Gastrocnemius medialis (tissue), 4 donors: ENCODE results near the gene SNAP25.

Source experiments
- CTCF ChIP-seq, 5 experiments: fragments of 450-650 bp in 3 of 5; fragments of 200-600 bp in 2 of 5; sonication (generic) in 2 of 5; IDR thresholded peaks in 4 of 5; conservative IDR thresholded peaks in 1 of 5; 1 replicate in 4 of 5; 2 replicates in 1 of 5; pipeline ENCODE4 v1.5.1; 2016 to 2019; ENCODE audit warnings: antibody characterized with exemption in 5 of 5, mild to moderate bottlenecking in 3 of 5, moderate library complexity in 3 of 5
- POLR2A ChIP-seq, 2 donors: fragments of 450-650 bp; IDR thresholded peaks; one replicate each; pipeline ENCODE4 v1.6.1; 2017; ENCODE audit warnings: antibody characterized with exemption in 2 of 2, mild to moderate bottlenecking in 2 of 2, moderate library complexity in 2 of 2

- TF ChIP-seq CTCF (IDR thresholded peaks at IDR 0.05 in 4 of 5, conservative IDR thresholded peaks at IDR 0.05 in 1 of 5) (no peak), POLR2A (IDR thresholded peaks at IDR 0.05) (no peak)
Measured at GRCh38 chr20:10255846-10256245, 37.2 kb downstream of the SNAP25 start.
